RWPE2 (cell line): ENCODE data around the gene ANO9.
A peak's percentile ranks its signal among the peaks of the same experiment; 100 is the strongest.

Source experiments
- ATAC-seq: fragments of 200-7000 bp; cut with Tn5 transposase; 3 replicates; pipeline ENCODE4 v1.9.1; 2021; ENCODE audit warnings: low read depth
- DNase-seq: peaks from one replicate; pipeline ENCODE4 v3.0.0-alpha.2; 2020; ENCODE audit warnings: low spot score
- H3K27ac ChIP-seq: fragments of 450-650 bp; 2 replicates; pipeline ENCODE4 v1.5.1; 2017; ENCODE audit warnings: mild to moderate bottlenecking; ENCODE audit not compliant: poor library complexity, severe bottlenecking
- H3K27me3 ChIP-seq: fragments of 250-450 bp; sonication (Bioruptor Pico); 2 replicates; pipeline ENCODE4 v1.5.1; 2021; ENCODE audit warnings: mild to moderate bottlenecking, moderate library complexity; ENCODE audit not compliant: insufficient read depth, poor library complexity, severe bottlenecking
- H3K36me3 ChIP-seq: fragments of 250-450 bp; sonication (Bioruptor Pico); 2 replicates; pipeline ENCODE4 v1.5.1; 2020; ENCODE audit warnings: low read depth, mild to moderate bottlenecking, moderate library complexity
- H3K4me1 ChIP-seq: fragments of 250-450 bp; sonication (Bioruptor Pico); 2 replicates; pipeline ENCODE4 v1.5.1; 2021; ENCODE audit warnings: mild to moderate bottlenecking, moderate library complexity; ENCODE audit not compliant: insufficient read depth, poor library complexity, severe bottlenecking
- H3K4me3 ChIP-seq: fragments of 250-450 bp; sonication (Bioruptor Pico); 2 replicates; pipeline ENCODE4 v1.5.1; 2021; ENCODE audit warnings: mild to moderate bottlenecking, moderate library complexity; ENCODE audit not compliant: severe bottlenecking
- H3K9me3 ChIP-seq: fragments of 250-450 bp; sonication (Bioruptor Pico); 2 replicates; pipeline ENCODE4 v1.5.1; 2021; ENCODE audit warnings: mild to moderate bottlenecking, moderate library complexity; ENCODE audit not compliant: severe bottlenecking
- TF ChIP-seq, protein P1 (sequence below): fragments of 450-650 bp; IDR thresholded peaks from one replicate; pipeline ENCODE4 v1.5.1; 2017; ENCODE audit warnings: mild to moderate bottlenecking, moderate library complexity; ENCODE audit not compliant: poor library complexity, severe bottlenecking

The ANO9 gene

DNA sequence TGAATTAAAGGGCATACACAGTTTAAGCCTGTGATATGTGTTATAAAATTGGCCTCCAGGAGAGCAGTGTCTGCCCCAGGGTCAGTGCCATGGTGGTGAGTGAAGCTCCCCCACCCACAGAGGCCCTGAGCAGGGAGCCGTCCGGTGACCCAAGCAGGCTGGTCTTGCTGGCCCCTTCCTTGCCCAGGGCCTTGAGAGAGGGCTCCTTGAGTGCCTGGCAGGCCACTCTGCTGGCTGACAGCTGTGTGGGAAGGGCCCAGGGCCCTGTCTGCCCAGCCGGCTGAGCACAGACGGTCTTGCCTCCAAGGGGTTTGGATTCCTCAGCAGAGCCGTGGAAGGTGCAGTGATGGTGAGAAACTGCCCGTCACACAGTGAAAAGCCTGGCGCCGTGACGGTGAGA, 34.1 kb upstream of the ANO9 start:
- no peaks in the 10 kb centered on the region for H3K4me1 ChIP-seq
- H3K36me3 ChIP-seq = peaks cover 4% of the 10 kb centered on the region; the same call in 1 of the 2 replicates
- DNase-seq (no peak), ATAC-seq (no peak)
- H3K9me3 ChIP-seq = no peaks in the 10 kb centered on the region
- H3K27ac ChIP-seq = no peak overlapping the region
- H3K27me3 ChIP-seq = no peaks in the 10 kb centered on the region
- TF ChIP-seq, protein P1, sequence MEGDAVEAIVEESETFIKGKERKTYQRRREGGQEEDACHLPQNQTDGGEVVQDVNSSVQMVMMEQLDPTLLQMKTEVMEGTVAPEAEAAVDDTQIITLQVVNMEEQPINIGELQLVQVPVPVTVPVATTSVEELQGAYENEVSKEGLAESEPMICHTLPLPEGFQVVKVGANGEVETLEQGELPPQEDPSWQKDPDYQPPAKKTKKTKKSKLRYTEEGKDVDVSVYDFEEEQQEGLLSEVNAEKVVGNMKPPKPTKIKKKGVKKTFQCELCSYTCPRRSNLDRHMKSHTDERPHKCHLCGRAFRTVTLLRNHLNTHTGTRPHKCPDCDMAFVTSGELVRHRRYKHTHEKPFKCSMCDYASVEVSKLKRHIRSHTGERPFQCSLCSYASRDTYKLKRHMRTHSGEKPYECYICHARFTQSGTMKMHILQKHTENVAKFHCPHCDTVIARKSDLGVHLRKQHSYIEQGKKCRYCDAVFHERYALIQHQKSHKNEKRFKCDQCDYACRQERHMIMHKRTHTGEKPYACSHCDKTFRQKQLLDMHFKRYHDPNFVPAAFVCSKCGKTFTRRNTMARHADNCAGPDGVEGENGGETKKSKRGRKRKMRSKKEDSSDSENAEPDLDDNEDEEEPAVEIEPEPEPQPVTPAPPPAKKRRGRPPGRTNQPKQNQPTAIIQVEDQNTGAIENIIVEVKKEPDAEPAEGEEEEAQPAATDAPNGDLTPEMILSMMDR = no peak
- H3K4me3 ChIP-seq = no peak overlapping the region

DNA sequence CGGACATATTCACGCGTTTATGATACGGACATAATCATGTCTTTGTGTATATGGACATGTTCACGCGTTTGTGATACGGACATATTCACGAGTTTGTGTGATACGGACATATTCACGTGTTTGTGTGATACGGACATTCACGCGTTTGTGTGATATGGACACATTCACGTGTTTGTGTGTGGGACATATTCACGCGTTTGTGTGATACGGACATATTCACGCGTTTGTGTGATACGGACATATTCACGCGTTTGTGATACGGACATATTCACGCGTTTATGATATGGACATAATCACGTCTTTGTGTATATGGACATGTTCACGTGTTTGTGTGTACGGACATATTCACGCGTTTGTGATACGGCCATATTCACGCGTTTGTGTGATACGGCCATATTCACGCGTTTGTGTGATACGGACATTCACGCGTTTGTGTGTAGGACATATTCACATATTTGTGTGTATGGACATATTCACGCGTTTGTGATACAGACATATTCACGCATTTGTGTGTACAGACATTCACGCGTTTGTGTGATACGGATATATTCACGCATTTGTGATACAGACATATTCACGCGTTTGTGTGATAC, 33.2 kb upstream of the ANO9 start:
- Histone ChIP-seq H3K4me3 (no peak overlapping the region), H3K36me3 (peaks cover 4% of the 10 kb centered on the region; the same call in 1 of the 2 replicates), H3K27ac (no peak overlapping the region), H3K4me1 (no peaks in the 10 kb centered on the region), H3K9me3 (no peaks in the 10 kb centered on the region), H3K27me3 (no peaks in the 10 kb centered on the region)
- TF ChIP-seq, protein P1 = no peak
- ATAC-seq = no peak
- DNase-seq = no peak

DNA sequence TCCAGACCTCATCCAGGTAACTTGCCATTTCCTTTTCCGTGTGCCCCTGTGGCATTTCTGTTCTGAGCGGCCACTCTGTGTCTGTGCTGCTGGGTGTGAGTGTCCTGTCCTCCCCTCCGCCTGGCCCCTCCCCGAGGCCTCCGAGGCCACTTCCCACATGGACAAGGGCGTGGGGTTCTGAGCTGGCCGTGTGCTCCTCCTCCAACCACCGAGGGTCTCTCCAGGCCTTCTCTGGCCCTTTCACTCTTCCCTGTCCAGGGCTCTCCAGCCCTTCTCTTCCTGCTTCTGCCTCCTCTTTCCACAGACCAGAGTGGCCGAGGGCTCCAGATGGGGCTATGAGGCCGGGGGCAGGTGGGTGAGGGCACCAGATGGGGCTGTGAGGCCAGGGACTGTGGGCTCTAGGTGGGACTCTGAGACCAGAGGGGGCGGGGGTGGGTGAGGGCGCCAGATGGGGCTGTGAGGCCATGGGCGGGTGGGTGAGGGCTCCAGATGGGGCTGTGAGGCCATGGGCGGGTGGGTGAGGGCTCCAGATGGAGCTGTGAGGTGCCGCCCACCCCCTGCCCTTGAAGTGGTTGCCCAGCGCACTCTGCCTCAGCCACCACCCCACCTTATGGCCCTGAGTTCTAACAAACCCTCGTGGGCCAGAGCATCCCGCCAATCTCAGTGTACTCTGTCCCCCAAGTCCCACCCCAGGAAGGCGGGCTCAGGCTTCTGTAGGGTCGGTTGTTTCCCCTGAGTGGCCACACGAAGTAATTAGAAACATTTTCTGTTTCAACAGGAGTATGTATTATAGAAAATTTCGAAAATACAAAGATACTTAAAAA, 32.4 kb upstream of the ANO9 start:
- Histone ChIP-seq H3K36me3 (peaks cover 4% of the 10 kb centered on the region; the same call in 1 of the 2 replicates), H3K27ac (no peak overlapping the region), H3K9me3 (no peaks in the 10 kb centered on the region), H3K4me1 (peaks cover 4% of the 10 kb centered on the region), H3K4me3 (no peak overlapping the region), H3K27me3 (no peaks in the 10 kb centered on the region)
- TF ChIP-seq, protein P1 = no peak
- no peak for DNase-seq
- no peak for ATAC-seq

DNA sequence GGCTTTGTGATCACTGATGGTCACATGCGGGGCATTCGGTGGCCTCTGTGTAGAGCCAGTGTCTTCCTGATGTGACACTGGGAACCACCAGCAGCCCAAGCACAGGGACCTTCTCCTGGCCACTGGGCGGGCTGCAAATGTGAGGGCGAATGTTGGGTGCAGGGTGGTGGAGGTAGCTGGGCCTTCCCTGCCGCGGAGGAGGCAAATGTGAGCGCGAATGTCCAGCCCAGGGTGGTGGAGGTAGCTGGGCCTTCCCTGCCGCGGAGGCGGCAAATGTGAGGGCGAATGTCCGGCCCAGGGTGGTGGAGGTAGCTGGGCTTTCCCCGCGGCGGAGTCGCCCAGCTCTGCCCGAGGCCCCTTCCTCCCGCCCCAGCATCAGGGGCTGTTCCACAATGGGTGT, 31.6 kb upstream of the ANO9 start:
- peaks cover 4% of the 10 kb centered on the region for H3K4me1 ChIP-seq
- no peak overlapping the region for H3K27ac ChIP-seq
- no peak overlapping the region for H3K4me3 ChIP-seq
- no peaks in the 10 kb centered on the region for H3K27me3 ChIP-seq
- no peaks in the 10 kb centered on the region for H3K9me3 ChIP-seq
- 0 out of 2 replicates have a peak, but pooled peaks cover 4% of the 10 kb centered on the region for H3K36me3 ChIP-seq
- TF ChIP-seq, protein P1 = no peak
- DNase-seq (peak; percentile 52), ATAC-seq (no peak)
